Endothelial cell of umbilical vein (primary cell): ENCODE measurements around the gene GGT7.
"Not testable (repeated sequence)": the region's sequence is repeated elsewhere in the genome, so short reads cannot be mapped to it uniquely, and the experiment has no call there.

Source experiments
- EZH2 ChIP-seq: IDR thresholded peaks from 2 replicates; pipeline ENCODE4 v1.6.1; 2012; ENCODE audit warnings: borderline replicate concordance, low read depth, mild to moderate bottlenecking, moderate library complexity, low read length, inconsistent platforms; ENCODE audit not compliant: severe bottlenecking
- FOS ChIP-seq: IDR thresholded peaks from 2 replicates; pipeline ENCODE4 v1.6.1; 2011; ENCODE audit warnings: mild to moderate bottlenecking, low read length, moderate library complexity, borderline replicate concordance; ENCODE audit not compliant: insufficient read depth
- GATA2 ChIP-seq: IDR thresholded peaks from 2 replicates; pipeline ENCODE4 v1.7.0; 2011; ENCODE audit warnings: low read depth, mild to moderate bottlenecking, moderate library complexity, mixed read lengths, low read length; ENCODE audit not compliant: insufficient read length, insufficient read depth
- JUN ChIP-seq: IDR thresholded peaks from 2 replicates; pipeline ENCODE4 v1.6.1; 2011; ENCODE audit warnings: borderline replicate concordance, low read depth; ENCODE audit not compliant: insufficient read length, insufficient read depth
- MYC ChIP-seq: IDR thresholded peaks from one replicate; pipeline ENCODE4 v1.6.1; 2011; ENCODE audit warnings: mild to moderate bottlenecking, low read depth, low read length
- POLR2A ChIP-seq: IDR thresholded peaks from 2 replicates; pipeline ENCODE4 v1.6.1; 2012; ENCODE audit warnings: low read depth, mild to moderate bottlenecking, control low read depth, low read length
- POLR2AphosphoS5 ChIP-seq: IDR thresholded peaks from 2 replicates; pipeline ENCODE4 v1.6.1; 2012; ENCODE audit warnings: low read depth, mild to moderate bottlenecking, control low read depth, low read length, moderate library complexity; ENCODE audit not compliant: insufficient read depth
- TF ChIP-seq, protein P1 (sequence below), 2 donors: IDR thresholded peaks; 1 replicate in 1 of 2; 2 replicates in 1 of 2; pipeline ENCODE4 v1.5.1; 2011; ENCODE audit warnings: low read length in 2 of 2, mild to moderate bottlenecking in 2 of 2, moderate library complexity in 2 of 2, control low read depth in 1 of 2, inconsistent platforms in 1 of 2, low read depth in 1 of 2; ENCODE audit not compliant: insufficient read depth in 1 of 2; ENCODE audit errors: extremely low read depth in 1 of 2
- TF ChIP-seq, protein P2 (sequence below): IDR thresholded peaks from 2 replicates; pipeline ENCODE4 v1.6.1; 2011; ENCODE audit not compliant: insufficient read depth, insufficient read length

DNA sequence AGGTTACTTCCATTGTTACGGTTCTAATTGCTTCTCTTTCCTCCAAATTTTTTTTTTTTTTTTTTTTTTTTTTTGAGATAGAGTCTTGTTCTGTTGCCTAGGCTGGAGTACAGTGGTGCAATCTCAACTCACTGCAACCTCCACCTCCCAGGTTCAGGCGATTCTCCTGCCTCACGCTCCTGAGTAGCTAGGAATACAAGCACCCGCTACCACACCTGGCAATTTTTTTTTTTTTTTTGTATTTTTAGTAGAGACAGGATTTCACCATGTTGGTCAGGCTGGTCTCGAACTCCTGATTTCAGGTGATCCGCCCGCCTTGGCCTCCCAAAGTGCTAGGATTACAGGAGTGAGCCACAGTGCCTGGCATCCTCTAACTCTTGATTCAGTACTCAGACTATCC, 8.3 kb upstream of the GGT7 start:
- not testable (repeated sequence) for TF ChIP-seq POLR2A, POLR2AphosphoS5, JUN, EZH2, MYC, GATA2, FOS
- TF ChIP-seq, protein P1, sequence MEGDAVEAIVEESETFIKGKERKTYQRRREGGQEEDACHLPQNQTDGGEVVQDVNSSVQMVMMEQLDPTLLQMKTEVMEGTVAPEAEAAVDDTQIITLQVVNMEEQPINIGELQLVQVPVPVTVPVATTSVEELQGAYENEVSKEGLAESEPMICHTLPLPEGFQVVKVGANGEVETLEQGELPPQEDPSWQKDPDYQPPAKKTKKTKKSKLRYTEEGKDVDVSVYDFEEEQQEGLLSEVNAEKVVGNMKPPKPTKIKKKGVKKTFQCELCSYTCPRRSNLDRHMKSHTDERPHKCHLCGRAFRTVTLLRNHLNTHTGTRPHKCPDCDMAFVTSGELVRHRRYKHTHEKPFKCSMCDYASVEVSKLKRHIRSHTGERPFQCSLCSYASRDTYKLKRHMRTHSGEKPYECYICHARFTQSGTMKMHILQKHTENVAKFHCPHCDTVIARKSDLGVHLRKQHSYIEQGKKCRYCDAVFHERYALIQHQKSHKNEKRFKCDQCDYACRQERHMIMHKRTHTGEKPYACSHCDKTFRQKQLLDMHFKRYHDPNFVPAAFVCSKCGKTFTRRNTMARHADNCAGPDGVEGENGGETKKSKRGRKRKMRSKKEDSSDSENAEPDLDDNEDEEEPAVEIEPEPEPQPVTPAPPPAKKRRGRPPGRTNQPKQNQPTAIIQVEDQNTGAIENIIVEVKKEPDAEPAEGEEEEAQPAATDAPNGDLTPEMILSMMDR (IDR thresholded peaks at IDR 0.05; ENCODE audit: extremely low read depth in 1 of 2, insufficient read depth in 1 of 2, low read depth in 1 of 2, low read length in 2 of 2) = not testable (repeated sequence)
- TF ChIP-seq, protein P2, sequence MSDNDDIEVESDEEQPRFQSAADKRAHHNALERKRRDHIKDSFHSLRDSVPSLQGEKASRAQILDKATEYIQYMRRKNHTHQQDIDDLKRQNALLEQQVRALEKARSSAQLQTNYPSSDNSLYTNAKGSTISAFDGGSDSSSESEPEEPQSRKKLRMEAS = not testable (repeated sequence)
